GM21825 (cell line): Measurements from ENCODE around the gene SMIM3.
A peak's percentile ranks its signal among the peaks of the same experiment; 100 is the strongest.

Experiments
- ATAC-seq: cut with Tn5 transposase; IDR thresholded peaks from one replicate; pipeline ENCODE4 v1.9.1; 2021; ENCODE audit warnings: mild to moderate bottlenecking, moderate library complexity; ENCODE audit not compliant: unreplicated experiment

SMIM3 gene

DNA sequence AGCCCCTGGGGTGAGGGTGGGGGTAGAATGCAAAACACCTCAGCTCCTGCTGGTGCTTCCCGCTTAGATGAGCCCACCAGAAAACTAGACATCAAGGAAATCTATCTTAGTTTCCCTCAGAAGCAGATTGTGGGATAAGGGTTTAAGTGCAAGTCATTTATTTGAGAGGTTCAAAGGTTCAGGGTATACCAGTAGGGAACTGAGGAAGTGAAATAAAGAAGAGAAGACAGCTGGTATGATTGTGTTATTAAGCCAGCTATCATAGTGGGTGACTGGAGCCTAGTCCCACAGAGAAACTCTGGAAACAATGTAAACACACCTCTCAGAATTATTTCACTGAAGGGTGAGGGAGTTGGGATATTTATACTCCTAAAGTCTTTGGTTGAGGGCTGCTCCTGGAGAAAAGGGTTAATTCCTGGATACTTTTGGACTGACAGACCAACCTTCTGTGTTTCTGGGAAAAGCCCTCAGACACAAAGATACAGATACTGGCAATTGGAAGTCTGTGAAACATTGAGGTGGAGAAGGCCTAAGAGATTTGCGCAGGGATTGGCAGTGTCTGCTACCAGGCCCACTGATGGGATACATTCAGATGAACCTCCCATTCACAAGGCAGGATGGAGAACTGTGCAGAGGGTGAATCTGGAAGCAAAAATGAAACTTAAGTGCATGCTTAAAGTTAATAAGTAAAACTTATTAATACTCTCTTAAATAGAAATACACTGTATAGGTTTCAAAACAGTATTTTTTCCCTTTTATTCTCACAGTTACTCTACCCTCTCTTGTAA, 13.4 kb upstream of the SMIM3 start:
- no peak for ATAC-seq

DNA sequence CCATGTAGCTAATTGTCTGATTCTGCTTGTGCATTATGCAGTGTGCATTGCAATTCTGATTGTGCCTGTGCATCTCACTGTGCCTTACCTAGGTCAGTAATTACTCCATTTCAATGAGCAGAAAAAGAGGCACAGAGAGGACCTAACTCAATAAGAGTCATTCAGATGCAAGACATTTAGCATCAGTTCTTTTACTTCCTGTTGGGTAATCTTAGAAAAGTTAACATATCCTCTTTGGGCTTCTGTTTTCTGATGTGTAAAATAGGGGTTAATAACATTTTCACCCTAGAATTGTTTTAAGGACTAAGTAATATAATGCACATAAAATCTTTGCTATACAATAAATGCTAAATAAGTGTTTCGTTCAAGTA, 12.8 kb upstream of the SMIM3 start:
- ATAC-seq, result no peak

- ATAC-seq, result no peak
Observed at GRCh38 chr5:150766251-150766650, 12.3 kb upstream of the SMIM3 start.

DNA sequence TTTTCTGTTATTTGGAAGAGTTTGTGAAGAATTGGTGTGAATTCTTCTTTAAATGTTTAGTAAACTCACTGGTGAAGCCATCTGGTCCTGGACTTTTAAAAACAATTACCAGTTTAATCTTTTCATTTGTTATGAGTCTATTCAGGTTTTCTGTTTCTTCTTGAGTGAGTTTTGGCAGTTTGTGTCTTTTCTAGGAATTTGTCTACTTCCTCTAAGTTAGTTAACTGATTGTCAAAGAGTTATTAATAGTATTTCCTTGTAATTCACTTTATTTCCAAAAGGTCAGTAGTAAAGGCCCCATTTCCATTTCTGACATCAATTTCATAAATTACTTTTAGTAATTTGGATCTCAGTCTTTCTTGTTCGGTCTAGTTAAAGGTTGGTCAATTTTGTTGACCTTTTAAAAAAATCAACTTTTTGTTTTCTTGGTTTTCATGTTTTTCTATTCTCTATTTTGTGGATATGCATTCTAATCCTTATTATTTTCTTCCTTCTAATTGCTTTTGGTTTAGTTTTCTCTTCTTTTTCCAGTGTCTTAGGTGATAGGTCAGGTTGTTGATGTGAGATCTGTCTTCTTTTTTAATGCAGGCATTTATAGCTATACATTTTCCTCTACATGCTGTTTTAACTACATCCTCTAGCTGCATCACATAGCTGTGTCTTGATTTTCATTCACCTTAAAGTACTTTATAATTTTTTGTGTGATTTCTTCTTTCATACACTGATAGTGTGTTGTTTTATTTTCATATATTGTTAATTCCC, 7.3 kb upstream of the SMIM3 start:
- no peak for ATAC-seq

DNA sequence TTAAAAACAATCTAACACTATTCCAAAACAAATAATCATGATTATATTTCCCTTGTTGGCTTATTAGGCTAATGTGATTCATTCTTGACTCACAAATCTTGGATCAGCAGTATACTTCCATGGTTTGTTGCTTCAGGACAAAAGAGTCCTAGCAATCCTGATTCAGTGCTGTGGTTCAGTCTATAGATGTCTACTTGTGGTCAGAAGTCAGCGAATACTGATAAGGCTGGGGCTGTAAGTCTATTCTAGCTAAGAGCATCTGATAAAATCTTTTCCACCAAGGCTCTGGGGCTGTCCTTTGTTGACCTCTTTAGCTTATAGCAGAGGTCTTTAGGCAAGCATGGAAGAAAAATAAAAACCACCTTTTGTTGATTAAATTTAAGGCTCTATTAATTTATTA, 4.4 kb upstream of the SMIM3 start:
- no peak for ATAC-seq

GRCh38 chr5:150777685-150778084, 872 bp upstream of the SMIM3 start:
- no peak for ATAC-seq

DNA sequence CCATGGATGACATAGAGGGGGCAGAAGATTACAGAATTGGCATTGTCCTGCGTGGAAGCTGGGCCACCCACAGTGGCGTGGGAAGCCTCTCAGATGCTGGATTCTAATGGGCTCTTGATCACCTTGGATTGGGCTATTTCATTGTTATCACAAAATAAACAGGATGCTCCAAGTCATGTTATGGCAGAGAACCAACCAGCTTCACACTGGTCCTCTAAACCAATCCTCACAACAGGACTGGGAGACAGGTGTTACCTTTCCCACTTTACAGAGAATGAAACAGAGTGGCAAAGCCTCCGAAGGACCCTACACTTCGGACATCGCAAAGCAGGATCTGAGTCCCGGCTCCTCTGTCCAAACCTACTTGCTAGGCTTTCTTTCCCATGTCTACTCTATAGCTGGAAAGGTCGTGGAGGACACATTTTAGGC, 455 bp upstream of the SMIM3 start:
- ATAC-seq, result no peak

- no peak for ATAC-seq
Observed at GRCh38 chr5:150779397-150780186, 1.0 kb downstream of the SMIM3 start.

GRCh38 chr5:150780187-150780692, 1.7 kb downstream of the SMIM3 start:
- ATAC-seq, result peak; percentile 53

- ATAC-seq, result no peak
Observed at GRCh38 chr5:150780816-150781221, 2.3 kb downstream of the SMIM3 start.

GRCh38 chr5:150781706-150782614, 3.4 kb downstream of the SMIM3 start:
- ATAC-seq, result no peak

DNA sequence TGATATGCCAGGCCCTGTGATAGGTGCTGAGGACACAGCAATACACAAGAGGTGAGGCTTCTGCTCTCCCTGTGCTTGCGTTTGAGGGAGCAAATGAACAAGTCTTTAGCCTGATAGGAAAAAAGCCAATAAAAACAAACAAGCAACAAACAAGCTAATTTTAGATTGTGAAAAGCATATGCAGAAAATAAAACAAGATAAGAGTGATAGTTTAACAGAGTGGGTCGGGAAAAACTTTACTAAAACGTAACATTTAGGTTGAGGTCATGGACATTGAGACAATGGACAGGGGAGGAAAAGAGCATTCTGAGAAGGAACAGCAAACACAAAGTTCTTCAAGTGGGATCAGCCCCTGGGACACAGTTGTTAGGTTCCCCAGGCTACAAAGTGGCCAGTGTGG, 4.3 kb downstream of the SMIM3 start:
- ATAC-seq, result no peak

DNA sequence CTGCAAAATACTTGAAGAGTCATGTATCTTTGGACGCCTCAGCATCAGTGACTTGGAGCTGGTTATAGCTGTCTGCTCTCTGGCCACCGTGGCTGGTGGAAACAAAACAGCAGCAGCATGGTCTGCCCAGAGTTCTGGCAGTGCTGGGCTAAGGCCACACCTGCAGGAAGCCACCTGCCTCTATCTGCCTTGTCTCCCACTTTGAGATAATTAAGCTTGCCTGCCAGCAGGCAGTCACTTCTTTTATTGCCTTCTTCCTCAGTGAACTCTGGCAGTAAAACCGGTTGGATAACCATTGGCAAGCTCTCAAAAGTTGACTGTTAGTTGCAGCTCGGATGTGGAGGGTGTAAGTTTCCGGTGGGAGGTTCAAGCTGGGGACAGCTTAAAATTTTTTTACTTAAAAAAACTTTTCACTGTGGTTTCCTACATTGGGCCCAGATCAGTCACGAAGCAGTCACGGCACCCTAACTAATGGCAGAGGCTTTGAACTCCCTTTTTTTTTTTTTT, 4.9 kb downstream of the SMIM3 start:
- peak; percentile 40 for ATAC-seq

DNA sequence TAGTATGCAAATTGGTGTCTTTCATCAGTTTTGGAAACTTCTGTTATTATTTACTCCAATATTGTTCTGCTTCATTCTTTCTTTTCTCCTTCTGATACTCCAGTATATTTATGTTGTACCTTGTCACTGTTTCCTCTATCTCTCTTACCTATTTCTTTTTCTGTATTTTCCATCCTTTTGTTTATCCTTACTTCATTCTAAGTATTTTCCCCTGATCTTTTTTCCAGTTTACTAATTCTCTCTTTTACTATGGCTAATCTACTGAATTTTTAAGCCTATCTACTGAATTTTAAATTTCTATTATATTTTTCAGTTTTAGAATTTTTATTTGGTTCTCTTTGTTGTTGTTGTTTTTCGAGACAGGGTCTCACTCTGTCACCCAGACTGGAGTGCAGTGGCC, 7.4 kb downstream of the SMIM3 start:
- ATAC-seq, result no peak

DNA sequence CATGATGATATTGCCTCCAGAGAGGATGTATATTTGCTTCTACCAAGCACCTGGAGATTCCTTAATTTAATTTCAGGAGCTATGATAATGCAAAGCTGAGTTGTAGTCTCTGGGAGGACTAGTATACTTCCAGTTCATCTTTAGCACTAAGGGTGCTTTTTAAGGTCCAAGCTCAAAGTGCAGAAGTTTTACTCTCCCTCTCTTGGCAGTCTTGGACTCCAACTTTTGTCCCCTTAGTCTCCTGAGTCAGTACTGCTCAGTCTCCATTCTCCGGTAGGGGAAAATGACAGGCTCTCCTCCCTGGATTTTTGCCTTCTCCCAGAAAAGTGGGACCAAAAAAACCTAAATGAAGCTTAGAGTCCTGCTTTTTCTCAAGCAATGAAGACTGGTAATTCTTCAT, 8.3 kb downstream of the SMIM3 start:
- ATAC-seq, result no peak

- ATAC-seq, result no peak
Observed at GRCh38 chr5:150787656-150788055, 9.1 kb downstream of the SMIM3 start.

- no peak for ATAC-seq
Observed at GRCh38 chr5:150788977-150789376, 10.4 kb downstream of the SMIM3 start.

DNA sequence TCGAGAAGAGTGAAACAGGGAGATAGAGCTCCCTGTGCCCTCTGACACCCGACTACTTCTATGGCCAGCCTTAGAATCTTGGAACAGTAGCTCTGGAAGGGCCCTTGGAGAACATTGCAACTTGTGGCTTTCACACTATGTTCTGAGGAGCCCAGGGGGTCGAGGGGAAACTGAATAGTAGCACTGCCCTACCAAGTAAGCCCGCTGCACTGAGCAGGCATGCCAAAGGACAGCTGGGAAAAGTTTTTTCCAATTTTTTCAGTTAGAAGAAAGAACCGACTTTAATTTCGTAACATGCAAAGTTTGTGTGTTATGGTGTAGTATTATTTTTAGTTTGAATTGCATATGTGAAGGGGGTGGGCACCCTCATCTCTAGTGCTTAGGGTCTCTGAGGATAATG, 10.9 kb downstream of the SMIM3 start:
- ATAC-seq, result no peak

DNA sequence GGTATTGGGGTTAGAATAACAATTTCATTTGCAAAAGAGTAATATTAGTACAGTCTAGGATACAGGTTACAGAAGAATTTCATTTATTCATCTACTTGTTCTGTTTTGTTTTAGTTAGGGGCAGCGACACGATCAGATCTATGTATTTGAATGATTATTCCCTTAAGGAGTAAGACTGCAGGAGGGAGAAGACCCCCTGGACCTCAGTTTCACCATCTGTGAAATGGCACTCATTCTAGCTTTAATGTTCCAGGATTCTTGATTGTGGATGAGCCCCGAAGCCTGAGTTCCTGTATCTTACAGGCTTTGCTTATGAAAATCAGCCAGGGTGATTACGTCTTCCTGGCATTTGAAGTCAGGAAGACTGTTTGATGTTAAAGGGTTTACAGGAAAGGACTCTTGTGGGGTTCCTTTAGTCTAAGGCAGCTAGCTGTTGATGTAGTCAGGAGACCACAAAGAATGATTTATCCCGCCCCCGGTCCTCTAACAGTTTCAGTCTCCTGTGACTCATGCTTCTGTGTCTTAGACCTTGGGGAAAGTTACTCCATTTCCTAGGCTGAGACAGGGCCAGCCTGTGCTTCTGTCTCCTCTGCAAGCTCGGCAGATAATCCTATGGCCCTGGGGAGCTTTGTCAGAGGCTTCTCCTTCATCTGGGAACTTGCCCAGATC, 11.5 kb downstream of the SMIM3 start:
- peak; percentile 91 for ATAC-seq

GRCh38 chr5:150791536-150791935, 13.0 kb downstream of the SMIM3 start:
- no peak for ATAC-seq
